K562 (cell line): ENCODE data around the gene ERICH2. TPM values are rescaled to one million over a fixed set of nuclear protein-coding genes. Genes with fewer than 3 reads are reported as not detected.

Experiments used
- CBFB ChIP-seq: sonication (generic); formaldehyde crosslinking; IDR thresholded peaks from 2 replicates; pipeline ENCODE4 v1.4.0; 2020; ENCODE audit warnings: mild to moderate bottlenecking, missing genetic modification reagents
- CC2D1A ChIP-seq: fragments of 450-650 bp; IDR thresholded peaks from 2 replicates; pipeline ENCODE4 v1.6.1; 2017; ENCODE audit warnings: mild to moderate bottlenecking
- CEBPZ ChIP-seq: fragments of 150-350 bp; IDR thresholded peaks from 2 replicates; pipeline ENCODE4 v1.6.1; 2014; ENCODE audit warnings: low read depth, mild to moderate bottlenecking, low read length, borderline replicate concordance
- CHAMP1 ChIP-seq: fragments of 450-650 bp; IDR thresholded peaks from 2 replicates; pipeline ENCODE4 v1.6.1; 2016; ENCODE audit warnings: mild to moderate bottlenecking
- CHD1 ChIP-seq: fragments of 200-600 bp; sonication (generic); IDR thresholded peaks from one replicate; pipeline ENCODE4 v1.6.1; 2012; ENCODE audit warnings: mild to moderate bottlenecking, moderate library complexity, low read length, inconsistent platforms
- CTBP1 ChIP-seq: fragments of 450-650 bp; IDR thresholded peaks from 2 replicates; pipeline ENCODE4 v1.6.1; 2016; ENCODE audit warnings: borderline replicate concordance
- JUND ChIP-seq, 2 experiments: IDR thresholded peaks; 2 replicates in 1 of 2; 3 replicates in 1 of 2; pipeline ENCODE4 v1.6.1; 2011; ENCODE audit warnings: borderline replicate concordance in 2 of 2, low read depth in 2 of 2, low read length in 2 of 2, improper control_type of control experiment in 1 of 2, missing biosample characterization in 1 of 2, missing genetic modification characterization in 1 of 2, missing genetic modification reagents in 1 of 2
- KDM1A ChIP-seq, 2 experiments: fragments of 450-650 bp; IDR thresholded peaks; 2 replicates each; pipeline ENCODE4 v1.6.1; 2016; ENCODE audit warnings: mild to moderate bottlenecking in 2 of 2
- MBD2 ChIP-seq: sonication (generic); IDR thresholded peaks from 2 replicates; pipeline ENCODE4 v1.6.1; 2016; ENCODE audit warnings: low read depth, borderline replicate concordance
- PATZ1 ChIP-seq: fragments of 250-450 bp; sonication (Bioruptor Pico); IDR thresholded peaks from 2 replicates; pipeline ENCODE4 v1.5.0; 2020; ENCODE audit warnings: mild to moderate bottlenecking, borderline replicate concordance
- RBBP5 ChIP-seq: fragments of 200-600 bp; sonication (generic); IDR thresholded peaks from 2 replicates; pipeline ENCODE4 v1.6.1; 2012; ENCODE audit warnings: borderline replicate concordance, mild to moderate bottlenecking, low read length, control low read depth, inconsistent platforms; ENCODE audit not compliant: insufficient read depth, poor library complexity, severe bottlenecking
- THAP12 ChIP-seq: fragments of 250-450 bp; sonication (Bioruptor Pico); IDR thresholded peaks from 2 replicates; pipeline ENCODE4 v1.9.0; 2021; ENCODE audit warnings: mild to moderate bottlenecking, inconsistent platforms
- ZBTB1 ChIP-seq: sonication (generic); formaldehyde crosslinking; IDR thresholded peaks from 2 replicates; pipeline ENCODE4 v1.8.1; 2023; ENCODE audit warnings: missing genetic modification reagents, low read depth, mild to moderate bottlenecking, borderline replicate concordance
- ZNF232 ChIP-seq: sonication (generic); formaldehyde crosslinking; IDR thresholded peaks from 2 replicates; pipeline ENCODE4 v1.8.0; 2022; ENCODE audit warnings: mild to moderate bottlenecking, missing genetic modification reagents
- ZNF24 ChIP-seq: fragments of 450-650 bp; IDR thresholded peaks from 2 replicates; pipeline ENCODE4 v1.6.1; 2016
- ZNF740 ChIP-seq, 3 experiments: fragments of 200-800 bp in 1 of 3; sonication (Bioruptor generic) in 1 of 3; sonication (generic) in 1 of 3; formaldehyde crosslinking in 1 of 3; IDR thresholded peaks; 2 replicates each; pipeline versions ENCODE4 v1.6.1 to v1.8.0; 2016 to 2022; ENCODE audit warnings: mild to moderate bottlenecking in 2 of 3, missing compliant biosample characterization in 2 of 3, missing genetic modification characterization in 2 of 3, missing genetic modification reagents in 1 of 3
- polyA plus RNA-seq, 8 experiments: library from polyadenylated mRNA; depleted of rRNA in 4 of 8; stranded (reverse) in 5 of 8; unstranded in 3 of 8; fragments of >200 nt; fragmentation: Nextera tagmentation in 2 of 8; fragmentation: Illumina TruSeq in 1 of 8; extraction: Ambion mirVana in 2 of 8; extraction: Trizol in 1 of 8; gene quantifications; 2 replicates each; pipeline versions ENCODE4 v1.2.1 to v1.2.3, GENCODE V29; 2011 to 2014; ENCODE audit warnings: inconsistent platforms in 1 of 8, missing spikeins in 1 of 8
- total RNA-seq, 7 experiments: library from RNA; depleted of rRNA in 6 of 7; stranded (reverse); fragments of >200 nt in 6 of 7; fragmentation: Illumina TruSeq in 2 of 7; extraction: Trizol in 2 of 7; gene quantifications; 2 replicates each; pipeline versions ENCODE4 v1.2.1 to v1.2.3, GENCODE V29; 2011 to 2021; ENCODE audit warnings: low replicate concordance in 1 of 7

ERICH2 gene
- total and polyA plus RNA-seq, 9 of the 15 experiments (the other 6 are each of a cell fraction or from before 2014, with no cell fraction given), result 0.85 to 2.4 (median 1.6) TPM

GRCh38 chr2:170742000-170742399, 28.2 kb upstream of the ERICH2 start (continued):
- no peak for TF ChIP-seq CEBPZ
- no peak for TF ChIP-seq JUND (IDR thresholded peaks at IDR 0.05; ENCODE audit: borderline replicate concordance, low read depth, low read length)
- no peak; the same call in 2 of the 3 replicates for TF ChIP-seq JUND (tag; IDR thresholded peaks at IDR 0.05; ENCODE audit: borderline replicate concordance, low read depth, low read length)
- TF ChIP-seq THAP12 (CRISPR knock-in tag), result no peak
- TF ChIP-seq CHAMP1, result no peak
- peak; percentile 54; the same call in 1 of the 2 replicates for TF ChIP-seq CC2D1A
- no peak for TF ChIP-seq ZNF232
- TF ChIP-seq KDM1A (IDR thresholded peaks at IDR 0.05), result peak; percentile 64 to 81; a peak in 3 of 4 replicates
- no peak for TF ChIP-seq PATZ1 (CRISPR knock-in tag)
- TF ChIP-seq ZBTB1, result no peak
- no peak for TF ChIP-seq MBD2
- TF ChIP-seq RBBP5, result no peak
- peak; percentile 80; the same call in 1 of the 2 replicates for TF ChIP-seq CTBP1
- TF ChIP-seq CBFB, result no peak
- TF ChIP-seq CHD1, result no peak
- TF ChIP-seq ZNF24, result no peak
- TF ChIP-seq ZNF740 (CRISPR knock-in tag; IDR thresholded peaks at IDR 0.05), result no peak
- TF ChIP-seq ZNF740 (tag; IDR thresholded peaks at IDR 0.05), result no peak
